ENCODE results near the gene ANGPTL4. TPM values are rescaled to one million over a fixed set of nuclear protein-coding genes. Genes with fewer than 3 reads are reported as not detected.

ANGPTL4 gene
- total and polyA plus RNA-seq, 8 donors, result 2.8 to 169 (median 34.6) TPM

GRCh38 chr19:8335343-8336071 lies 28.4 kb upstream of the ANGPTL4 start:
- no peaks in the 10 kb centered on the region for H3K9me3 ChIP-seq
- no peak overlapping the region for H3K27ac ChIP-seq
- peaks cover 0 to 24% (median 8%) of the 10 kb centered on the region in 4 donors for H3K27me3 ChIP-seq
- WGBS, 2 donors, result 7 to 13% methylated on average over 54 to 79 of the region's 79 CpGs
- intact Hi-C loops (cut with DNase I), result no loop called here
- TF ChIP-seq CTCF (IDR thresholded peaks at IDR 0.05), result no peak
- FAIRE-seq, result no peak
- peak in 1 of 6 donors; percentile 68 for DNase-seq
- peak overlapping the region in 3 of 4 donors; percentile 20 to 41 (median 26) for H3K4me3 ChIP-seq
- no peaks in the 10 kb centered on the region for H3K36me3 ChIP-seq
- H3K4me1 ChIP-seq, result peaks cover 0 to 3% (median 0%) of the 10 kb centered on the region in 3 donors
- ATAC-seq, result peak in 2 of 4 donors; percentile 5 to 52

GRCh38 chr19:8336072-8336569 lies 27.8 kb upstream of the ANGPTL4 start:
- WGBS, 2 donors, result 34% methylated on average over 27 of the region's 27 CpGs
- peaks cover 0 to 24% (median 8%) of the 10 kb centered on the region in 4 donors for H3K27me3 ChIP-seq

GRCh38 chr19:8336660-8337059 lies 27.3 kb upstream of the ANGPTL4 start:
- 56 to 63% methylated on average over 8 of the region's 8 CpGs for WGBS, 2 donors
- no peak for TF ChIP-seq CTCF (IDR thresholded peaks at IDR 0.05)
- H3K27ac ChIP-seq, result no peak overlapping the region
- no peak for FAIRE-seq
- H3K9me3 ChIP-seq, result no peaks in the 10 kb centered on the region
- H3K4me3 ChIP-seq, result no peak overlapping the region
- peaks cover 0 to 24% (median 8%) of the 10 kb centered on the region in 4 donors for H3K27me3 ChIP-seq
- intact Hi-C loops (cut with DNase I), result no loop called here
- peak in 1 of 6 donors; percentile 7 for DNase-seq
- ATAC-seq, result no peak
- peaks cover 0 to 3% (median 0%) of the 10 kb centered on the region in 3 donors for H3K4me1 ChIP-seq
- H3K36me3 ChIP-seq, result no peaks in the 10 kb centered on the region

More at GRCh38 chr19:8336072-8336569, 27.8 kb upstream of the ANGPTL4 start:
- Histone ChIP-seq H3K9me3 (no peaks in the 10 kb centered on the region), H3K4me1 (peaks cover 0 to 3% (median 0%) of the 10 kb centered on the region in 3 donors), H3K4me3 (no peak overlapping the region), H3K36me3 (no peaks in the 10 kb centered on the region), H3K27ac (no peak overlapping the region)
- TF ChIP-seq CTCF (IDR thresholded peaks at IDR 0.05), result no peak
- FAIRE-seq (no peak), ATAC-seq (no peak), DNase-seq (peak in 1 of 6 donors; percentile 26)
- intact Hi-C loops (cut with DNase I), result no loop called here

GRCh38 chr19:8337728-8338127 lies 26.2 kb upstream of the ANGPTL4 start:
- H3K4me3 ChIP-seq, result no peak overlapping the region
- peaks cover 0 to 3% (median 0%) of the 10 kb centered on the region in 3 donors for H3K4me1 ChIP-seq
- ATAC-seq, result no peak
- H3K27me3 ChIP-seq, result peaks cover 0 to 24% (median 8%) of the 10 kb centered on the region in 4 donors
- WGBS, 2 donors, result 52 to 54% methylated on average over 7 of the region's 7 CpGs
- no peak overlapping the region for H3K27ac ChIP-seq
- H3K36me3 ChIP-seq, result no peaks in the 10 kb centered on the region
- H3K9me3 ChIP-seq, result no peaks in the 10 kb centered on the region
- intact Hi-C loops (cut with DNase I), result no loop called here
- no peak for TF ChIP-seq CTCF (IDR thresholded peaks at IDR 0.05)
- DNase-seq, result peak in 1 of 6 donors; percentile 18
- no peak for FAIRE-seq

- no peaks in the 10 kb centered on the region for H3K9me3 ChIP-seq
- H3K4me3 ChIP-seq, result no peak overlapping the region
- H3K27me3 ChIP-seq, result peaks cover 0 to 16% (median 3%) of the 10 kb centered on the region in 4 donors
- 50 to 52% methylated on average over 6 of the region's 6 CpGs for WGBS, 2 donors
- H3K27ac ChIP-seq, result no peak overlapping the region
- DNase-seq (peak in 1 of 6 donors; percentile 3), ATAC-seq (no peak), FAIRE-seq (no peak)
- peaks cover 0 to 3% (median 0%) of the 10 kb centered on the region in 3 donors for H3K4me1 ChIP-seq
- intact Hi-C loops (cut with DNase I), result no loop called here
- no peaks in the 10 kb centered on the region for H3K36me3 ChIP-seq
- no peak for TF ChIP-seq CTCF (IDR thresholded peaks at IDR 0.05)
These were observed 25.1 kb upstream of the ANGPTL4 start for GRCh38 chr19:8338835-8339234.
